GM18519 (cell line): ENCODE data around the gene KCNQ5.
"Not testable (repeated sequence)": the region's sequence is repeated elsewhere in the genome, so short reads cannot be mapped to it uniquely, and the experiment has no call there.

Experiments used
- ATAC-seq: cut with Tn5 transposase; IDR thresholded peaks from one replicate; pipeline ENCODE4 v1.9.1; 2021; ENCODE audit warnings: mild to moderate bottlenecking, moderate library complexity; ENCODE audit not compliant: unreplicated experiment, low FRiP score

Gene KCNQ5

DNA sequence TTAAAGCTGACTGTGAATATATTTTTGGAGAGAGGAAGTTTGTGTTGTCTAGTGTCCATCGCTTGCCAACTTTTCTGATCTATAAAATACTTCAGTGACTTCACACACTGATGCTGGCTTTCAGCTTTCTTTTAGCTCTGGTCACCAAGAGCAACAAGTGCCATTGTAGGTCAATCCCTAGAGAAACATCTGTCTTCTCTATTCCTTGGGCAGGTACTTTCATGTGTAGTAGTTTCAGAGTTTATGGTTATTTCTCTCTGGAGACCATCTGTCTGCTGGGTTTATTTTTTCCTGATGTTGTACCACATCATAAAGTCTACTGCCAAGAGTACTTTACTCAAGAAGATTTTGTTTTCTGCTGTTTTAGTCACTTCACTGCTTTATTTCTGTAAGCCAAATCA, 353.5 kb downstream of the KCNQ5 start:
- ATAC-seq: no peak

DNA sequence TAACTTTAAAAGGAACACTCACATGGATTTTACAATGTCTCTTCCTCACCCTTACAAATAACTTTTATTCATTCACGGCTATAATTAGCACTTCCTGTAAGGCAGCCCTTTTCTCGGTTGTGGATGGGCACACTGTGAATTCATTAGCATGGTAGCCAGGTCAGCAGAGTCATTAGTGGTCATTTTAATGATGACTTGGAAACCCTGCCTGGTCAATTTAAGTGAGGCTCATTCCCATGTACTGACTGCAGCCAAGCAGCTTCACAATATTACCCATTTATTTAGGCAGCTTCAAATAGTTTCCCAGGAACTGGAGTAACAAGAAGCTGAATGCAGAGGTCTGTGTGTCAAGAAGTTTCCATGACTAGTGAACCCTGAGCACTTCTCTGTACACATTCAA, 354.6 kb downstream of the KCNQ5 start:
- no peak for ATAC-seq

DNA sequence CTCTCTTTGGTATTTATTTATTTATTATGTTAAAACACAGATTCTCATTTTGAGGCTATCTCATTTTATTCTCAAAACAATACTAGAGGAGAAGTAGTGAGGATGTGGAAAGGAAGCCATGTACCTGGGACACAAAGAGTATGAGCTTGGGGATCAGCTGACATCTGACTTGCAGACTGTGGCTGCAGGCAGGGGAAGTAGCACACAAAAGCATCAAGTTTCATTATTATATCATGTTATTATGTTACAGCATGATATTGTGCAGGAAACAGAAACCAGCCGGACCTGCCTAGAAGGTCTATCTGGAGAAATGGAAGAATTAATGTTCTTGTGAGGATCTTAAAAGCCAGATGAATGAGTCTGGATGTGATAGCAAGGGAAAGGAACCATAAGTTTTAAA, 355.2 kb downstream of the KCNQ5 start:
- ATAC-seq: peak; percentile 89

DNA sequence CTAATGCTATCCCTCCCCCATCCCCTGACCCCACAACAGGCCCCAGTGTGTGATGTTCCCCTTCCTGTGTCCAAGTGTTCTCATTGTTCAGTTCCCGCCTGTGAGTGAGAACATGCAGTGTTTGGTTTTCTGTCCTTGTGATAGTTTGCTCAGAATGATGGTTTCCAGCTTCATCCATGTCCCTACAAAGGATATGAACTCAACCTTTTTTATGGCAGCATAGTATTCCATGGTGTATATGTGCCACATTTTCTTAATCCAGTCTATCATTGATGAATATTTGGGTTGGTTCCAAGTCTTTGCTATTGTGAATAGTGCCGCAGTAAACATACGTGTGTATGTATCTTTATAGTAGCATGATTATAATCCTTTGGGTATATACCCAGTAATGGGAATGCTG, 356.9 kb downstream of the KCNQ5 start:
- not testable (repeated sequence) for ATAC-seq

DNA sequence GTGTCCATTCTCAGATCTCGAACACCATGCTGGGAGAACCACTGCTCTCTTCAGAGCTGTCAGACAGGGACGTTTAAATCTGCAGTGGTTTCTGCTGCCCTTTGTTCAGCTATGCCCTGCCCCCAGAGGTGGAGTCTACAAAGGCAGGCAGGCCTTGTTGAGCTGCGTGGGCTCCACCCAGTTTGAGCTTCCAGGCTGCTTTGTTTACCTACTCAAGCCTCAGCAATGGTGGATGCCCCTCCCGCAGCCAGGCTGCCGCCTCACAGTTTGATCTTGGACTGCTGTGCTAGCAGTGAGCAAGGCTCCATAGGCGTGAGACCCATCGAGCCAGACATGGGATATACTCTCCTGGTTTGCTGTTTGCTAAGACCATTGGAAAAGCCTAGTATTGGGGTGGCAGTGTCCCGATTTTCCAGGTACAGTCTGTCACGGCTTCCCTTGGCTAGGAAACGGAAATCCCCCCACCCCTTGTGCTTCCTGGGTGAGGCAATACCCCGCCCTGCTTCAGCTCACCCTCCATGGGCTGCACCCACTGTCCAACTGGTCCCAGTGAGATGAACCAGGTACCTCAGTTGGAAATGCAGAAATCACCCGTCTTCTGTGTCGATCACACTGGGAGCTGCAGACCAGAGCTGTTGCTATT, 362.4 kb downstream of the KCNQ5 start:
- ATAC-seq: not testable (repeated sequence)

DNA sequence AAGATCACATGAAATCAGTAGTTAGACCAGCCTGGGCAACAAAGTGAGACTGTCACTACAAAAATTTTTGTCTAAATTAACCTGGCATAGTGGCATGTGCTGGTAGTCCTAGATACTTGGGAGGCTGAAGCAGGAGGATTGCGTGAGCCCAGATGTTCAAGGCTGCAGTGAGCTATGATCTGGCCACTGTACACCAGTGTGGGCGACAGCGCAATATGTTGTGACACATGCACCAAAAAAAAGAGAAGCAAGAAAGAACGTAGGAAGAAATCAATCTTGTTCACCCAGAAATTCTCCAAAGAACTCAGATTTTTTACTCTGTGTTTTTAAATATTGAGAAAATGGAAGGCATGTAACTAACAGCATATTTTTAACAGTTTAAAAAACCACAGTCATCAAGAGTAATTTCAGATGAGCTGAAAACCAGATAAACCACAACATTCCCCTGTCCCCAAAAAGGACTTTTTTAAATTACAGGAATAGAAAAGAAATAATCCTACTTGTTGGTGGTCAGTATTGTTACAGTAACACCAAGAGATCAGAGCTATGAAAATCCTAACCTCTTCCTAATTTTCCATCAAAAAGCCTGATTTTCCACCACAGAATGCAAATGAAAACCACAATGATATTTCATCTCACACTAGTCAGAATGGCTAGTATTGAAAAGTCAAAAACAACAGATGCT, 363.3 kb downstream of the KCNQ5 start:
- ATAC-seq: no peak

DNA sequence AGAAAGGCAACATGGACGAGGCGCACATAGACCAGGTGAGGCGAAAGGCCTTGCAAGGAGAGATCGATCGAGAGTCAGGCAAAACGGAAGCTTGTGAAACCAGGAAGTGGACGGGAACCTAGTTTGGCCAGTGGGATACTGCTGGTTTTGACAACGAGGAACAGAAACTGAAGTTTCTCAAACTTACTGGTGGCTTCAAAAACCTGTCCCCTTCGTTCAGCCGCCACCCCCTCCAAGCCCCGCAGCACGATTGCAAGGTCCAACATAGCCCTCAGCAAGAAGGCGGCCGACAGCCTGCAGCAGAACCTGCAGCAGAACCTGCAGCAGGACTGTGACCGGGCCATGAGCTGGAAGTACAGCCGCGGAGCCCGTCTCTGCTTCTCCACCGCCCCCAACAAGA, 365.4 kb downstream of the KCNQ5 start:
- ATAC-seq: no peak

DNA sequence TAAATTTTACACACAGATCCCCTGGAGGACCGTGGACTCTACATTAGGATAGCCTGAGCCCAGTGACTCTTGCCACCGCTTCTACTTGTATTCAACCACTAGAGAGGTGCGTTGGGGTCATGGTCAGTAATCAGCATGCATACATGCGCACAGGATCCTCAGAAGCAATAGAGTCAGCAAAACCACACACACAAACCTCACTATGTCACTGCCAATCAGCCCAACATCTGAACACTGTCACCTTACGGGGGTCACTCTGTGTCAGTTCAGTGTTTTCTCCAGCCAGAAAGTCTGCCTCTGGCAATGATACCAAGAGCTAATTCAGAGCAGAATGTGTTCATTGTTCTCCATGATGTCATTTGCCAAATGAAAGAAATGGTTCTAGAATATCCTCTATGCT, 378.1 kb downstream of the KCNQ5 start:
- ATAC-seq: no peak

DNA sequence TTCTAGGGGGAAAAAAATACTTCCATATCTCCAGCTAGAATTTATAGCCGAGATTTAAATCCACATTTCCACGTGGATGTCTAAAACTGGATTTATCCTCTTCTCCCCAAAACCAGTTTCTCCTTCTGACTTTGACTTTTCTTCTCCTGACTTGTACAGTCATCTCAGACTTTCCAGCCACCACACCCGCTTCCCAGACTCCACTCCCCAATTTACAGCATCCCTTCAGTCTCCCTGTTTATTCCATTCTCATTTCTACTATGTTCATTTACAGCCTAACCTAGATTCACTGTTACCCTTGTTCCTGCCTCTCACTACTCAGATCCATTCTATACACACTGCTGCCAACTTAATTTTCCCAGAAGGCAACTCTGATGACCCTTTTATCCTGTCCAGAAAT, 378.6 kb downstream of the KCNQ5 start:
- ATAC-seq: no peak

DNA sequence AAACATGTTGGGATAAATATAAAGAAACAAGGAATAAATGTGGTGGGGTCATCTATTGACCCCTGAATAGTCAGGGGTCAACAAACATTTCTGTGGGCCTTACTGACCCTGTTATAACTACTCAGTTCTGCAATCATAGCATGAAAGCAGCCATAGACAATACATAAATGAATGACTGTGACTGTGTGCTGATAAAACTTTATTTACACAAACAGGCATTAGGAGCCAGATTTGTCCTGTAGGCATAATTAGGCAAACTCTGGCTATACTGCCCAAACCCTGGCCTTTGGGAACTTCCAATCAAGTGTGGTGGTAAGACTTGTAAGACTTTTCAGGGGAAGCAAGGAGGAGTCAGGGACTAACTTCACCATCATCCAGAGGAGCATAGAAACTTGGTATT, 380.7 kb downstream of the KCNQ5 start:
- ATAC-seq: no peak

DNA sequence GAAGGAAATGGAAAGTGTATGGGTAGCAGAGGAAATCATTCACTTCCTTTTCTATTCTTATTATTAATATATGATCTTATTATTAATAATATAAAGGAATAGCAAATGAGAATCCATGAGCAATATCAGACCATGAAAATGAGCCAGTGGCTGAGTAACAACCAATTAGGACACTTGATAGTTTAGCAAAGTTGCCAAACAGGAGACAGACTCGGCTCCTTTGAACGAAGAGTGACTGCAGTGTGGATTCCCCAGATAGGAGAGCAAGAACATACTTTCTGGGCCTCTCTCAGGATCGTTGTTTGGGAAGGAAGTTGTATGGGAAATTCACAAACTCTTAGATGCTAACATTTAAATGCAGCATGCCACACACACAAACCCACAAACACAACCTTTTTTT, 381.4 kb downstream of the KCNQ5 start:
- ATAC-seq: no peak

DNA sequence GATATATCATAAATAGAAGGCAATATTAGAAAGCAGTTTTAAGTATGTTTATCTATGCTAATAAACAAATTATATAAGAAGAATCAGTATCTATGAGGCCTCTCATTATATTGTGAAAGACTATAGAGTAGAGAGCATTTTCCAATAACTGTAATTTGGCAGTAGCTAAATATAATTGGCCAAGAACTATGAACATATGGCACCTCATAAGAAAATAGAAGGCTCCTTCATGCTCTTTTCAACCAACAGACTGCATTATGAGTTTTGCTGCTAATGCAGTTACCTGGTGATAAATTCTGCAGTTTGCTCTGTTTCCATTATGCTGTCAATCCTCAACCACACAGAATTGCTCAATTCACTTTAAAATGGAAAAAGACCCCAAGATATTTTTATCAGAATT, 382.4 kb downstream of the KCNQ5 start:
- no peak for ATAC-seq

DNA sequence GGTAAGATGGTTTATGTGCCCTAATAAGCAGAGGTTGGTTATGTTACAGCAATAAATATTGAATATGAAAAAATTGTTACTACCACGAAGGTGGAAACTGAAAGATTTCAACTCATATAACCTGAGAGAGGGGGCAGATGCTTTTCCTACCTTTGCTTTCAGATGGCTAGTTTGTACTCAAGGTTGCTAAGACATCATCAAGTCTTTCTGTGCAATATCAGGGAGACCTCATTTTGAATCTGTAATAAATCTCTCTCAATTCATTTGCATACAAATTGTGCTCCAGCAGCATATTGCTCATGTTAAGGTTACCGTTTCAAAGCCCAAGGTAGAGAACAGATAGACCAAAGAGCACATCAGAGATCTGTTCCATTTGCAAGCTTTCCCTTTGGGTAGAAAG, 383.0 kb downstream of the KCNQ5 start:
- ATAC-seq: no peak

DNA sequence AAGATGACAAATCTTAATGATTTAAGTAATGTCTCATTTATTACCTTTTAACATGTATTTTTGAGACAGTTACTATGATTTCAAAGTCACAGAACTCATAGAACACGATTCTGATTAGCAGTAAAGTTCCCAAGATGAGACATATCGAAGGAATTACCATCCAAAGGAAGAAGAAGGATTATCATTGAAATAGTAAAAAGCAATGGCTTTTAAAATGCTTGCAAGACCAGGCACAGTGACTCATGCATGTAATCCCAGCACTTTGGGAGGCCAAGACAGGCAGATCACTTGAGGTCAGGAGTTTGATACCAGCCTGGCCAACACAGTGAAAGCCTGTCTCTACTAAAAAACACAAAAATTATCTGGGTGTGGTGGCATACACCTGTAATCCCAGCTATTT, 384.3 kb downstream of the KCNQ5 start:
- no peak for ATAC-seq

DNA sequence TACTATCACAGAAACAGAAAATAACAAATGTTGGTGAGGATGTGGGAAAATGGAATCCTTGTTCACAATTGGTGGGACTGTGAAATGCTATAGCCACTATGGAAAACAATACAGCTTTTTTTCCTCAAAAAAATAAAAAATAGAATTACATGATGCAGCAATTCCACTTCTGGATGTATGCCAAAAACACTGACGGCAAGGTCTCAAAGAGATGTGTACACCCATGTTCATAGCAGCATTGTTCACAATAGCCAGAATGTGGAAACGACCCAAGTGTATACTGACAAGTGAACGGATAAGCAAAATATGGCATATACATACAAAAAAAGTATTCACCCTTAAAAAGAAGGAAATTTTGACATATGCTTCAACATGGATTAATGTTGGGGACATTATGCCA, 390.1 kb downstream of the KCNQ5 start:
- no peak for ATAC-seq

DNA sequence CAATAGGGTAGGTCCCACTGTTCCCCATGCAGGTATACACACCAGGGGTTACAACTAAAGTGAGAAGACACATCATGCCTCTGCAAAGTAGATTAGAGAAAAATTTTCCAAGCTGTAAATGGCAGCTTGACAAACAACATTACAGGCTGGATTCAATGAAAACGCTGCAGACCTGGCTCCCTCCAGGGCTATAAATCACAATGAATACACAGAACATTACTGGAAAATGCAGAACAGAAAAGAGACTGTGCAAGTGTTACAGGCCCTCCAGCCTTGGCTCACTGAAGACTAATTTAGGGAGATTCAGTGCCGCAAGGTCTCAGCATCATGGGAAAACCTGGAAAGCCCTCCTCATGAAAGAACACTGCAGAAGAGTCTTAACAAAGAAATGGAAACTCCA, 395.6 kb downstream of the KCNQ5 start:
- ATAC-seq: no peak

DNA sequence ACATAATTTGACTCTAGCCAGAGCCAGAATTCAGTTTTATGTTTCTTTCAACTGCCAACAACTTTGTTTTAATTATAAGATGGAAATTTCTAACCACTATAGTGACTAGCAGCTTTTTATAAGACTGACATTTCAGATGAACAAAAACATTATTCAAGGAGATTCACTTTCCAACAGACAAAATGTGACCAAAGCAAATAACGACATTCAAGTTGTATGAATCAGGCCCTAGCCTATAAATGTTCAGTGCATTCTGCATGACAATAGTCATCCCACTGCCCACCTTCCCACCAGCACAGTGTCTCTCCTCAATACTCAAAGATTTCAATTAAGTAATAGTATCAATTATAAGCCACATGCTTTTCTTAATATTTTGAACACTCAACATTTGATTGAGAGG, 402.7 kb downstream of the KCNQ5 start:
- no peak for ATAC-seq

DNA sequence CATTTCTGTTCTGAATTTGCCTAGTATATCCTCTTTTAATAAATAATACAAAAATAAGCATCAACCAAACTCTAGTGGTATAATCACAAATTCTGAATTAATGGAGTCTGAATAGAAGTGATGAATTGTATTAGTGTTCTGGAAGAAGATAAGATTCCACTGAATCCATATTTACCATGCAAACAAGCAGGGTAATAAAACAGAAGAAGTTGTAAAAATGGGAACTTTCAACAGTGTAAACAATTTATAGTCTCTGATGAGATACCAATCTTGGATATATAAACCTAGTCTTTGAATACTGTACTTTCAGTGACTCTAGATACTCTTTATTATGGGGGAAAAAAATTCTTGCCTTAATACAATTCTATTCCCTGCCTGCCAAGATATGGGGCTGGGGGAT, 405.8 kb downstream of the KCNQ5 start:
- no peak for ATAC-seq

DNA sequence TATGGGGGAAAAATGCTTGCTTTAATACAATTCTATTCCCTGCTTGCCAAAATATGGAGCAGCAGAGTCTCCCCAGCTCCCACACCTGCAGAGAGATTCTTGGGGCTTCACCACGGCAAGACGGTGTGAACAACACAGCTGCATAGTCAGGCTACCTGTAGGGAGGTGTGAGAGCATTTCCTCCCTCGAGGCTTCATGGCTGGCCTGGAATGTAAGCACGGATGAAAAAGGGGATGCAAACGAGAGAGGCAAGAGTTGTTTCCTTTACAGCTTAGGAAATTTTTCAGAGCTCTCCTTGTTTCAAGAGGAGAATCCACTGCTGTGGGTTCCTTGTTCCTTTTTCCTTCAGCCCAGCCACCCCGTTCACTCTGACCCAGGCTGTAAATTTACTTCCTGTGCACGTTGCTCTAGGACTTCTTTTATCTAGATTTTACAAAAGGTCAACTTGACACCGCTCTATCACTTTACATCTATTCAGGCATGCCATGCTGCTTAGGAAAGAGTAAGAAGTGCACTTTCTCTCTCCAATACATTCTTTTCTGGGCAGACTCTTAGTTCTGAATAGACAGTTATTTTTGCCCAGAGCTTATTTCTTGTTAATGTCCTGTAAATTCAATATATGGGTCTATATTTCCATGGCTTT, 406.4 kb downstream of the KCNQ5 start:
- no peak for ATAC-seq

DNA sequence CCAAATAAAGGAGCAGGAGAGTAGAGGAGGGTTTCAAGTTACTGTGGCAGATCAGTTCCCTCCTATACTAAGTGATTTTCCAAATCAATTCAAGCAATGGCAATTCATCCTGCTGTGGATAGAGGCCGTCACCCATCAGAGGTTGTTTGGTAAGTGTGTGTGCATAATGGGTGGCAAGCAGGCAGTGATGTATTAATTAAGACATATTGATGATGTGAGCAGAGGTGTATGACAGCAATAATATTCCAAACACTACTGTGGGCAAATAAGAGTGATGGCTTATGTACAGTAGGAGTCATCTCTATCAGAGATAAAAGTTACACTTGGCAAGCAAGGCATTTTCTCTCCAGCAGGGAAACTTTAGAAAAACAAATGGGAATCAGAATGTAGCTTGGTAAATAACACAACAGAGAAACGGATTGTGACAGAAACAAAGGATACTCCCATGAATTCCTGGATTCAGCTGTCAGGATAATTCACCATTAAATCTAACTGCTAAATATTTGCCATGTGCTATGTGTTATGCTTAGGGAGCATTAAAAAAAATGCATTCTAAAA, 407.1 kb downstream of the KCNQ5 start:
- no peak for ATAC-seq

DNA sequence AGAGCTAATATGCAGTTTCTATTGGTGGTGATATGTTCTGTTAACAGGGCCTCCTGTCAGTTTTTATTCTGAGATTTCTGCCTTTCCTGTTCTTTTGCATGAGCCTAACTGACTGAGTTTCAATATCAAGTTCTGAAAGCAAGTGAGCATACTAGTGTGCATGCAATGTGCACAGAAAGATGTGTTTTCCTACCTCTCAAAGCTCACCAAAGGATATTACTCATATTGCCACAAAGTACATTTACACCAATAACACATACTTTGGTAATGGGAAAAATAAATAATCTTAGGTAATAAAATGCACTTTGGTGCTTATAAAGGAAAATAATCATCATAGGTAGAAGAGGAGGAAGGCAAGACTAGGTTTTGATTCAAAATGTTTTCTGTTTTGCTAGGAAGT, 408.4 kb downstream of the KCNQ5 start:
- peak; percentile 56 for ATAC-seq
